Effector memory CD4-positive, alpha-beta T cell (primary cell): ENCODE results near the gene DNAJA4.

ENCODE experiments used
- DNase-seq, 3 donors: peaks; one replicate each; pipeline ENCODE4 v3.0.0-alpha.2; 2020
- H3K27ac ChIP-seq: 2 replicates; pipeline ENCODE4 v1.7.0; 2013; ENCODE audit warnings: mild to moderate bottlenecking, low read length, moderate library complexity; ENCODE audit not compliant: insufficient read depth, poor library complexity, severe bottlenecking
- H3K27me3 ChIP-seq: replicated peaks from 2 replicates; pipeline ENCODE4 v1.7.0; 2013; ENCODE audit warnings: mild to moderate bottlenecking, low read length; ENCODE audit not compliant: insufficient read depth, control insufficient read depth, poor library complexity, severe bottlenecking
- H3K36me3 ChIP-seq: 2 replicates; pipeline ENCODE4 v1.7.0; 2013; ENCODE audit warnings: mild to moderate bottlenecking, low read length, moderate library complexity; ENCODE audit not compliant: control insufficient read depth, insufficient read depth
- H3K4me1 ChIP-seq: 2 replicates; pipeline ENCODE4 v1.7.0; 2013; ENCODE audit warnings: low read length, mild to moderate bottlenecking; ENCODE audit not compliant: control insufficient read depth, insufficient read depth, poor library complexity, severe bottlenecking
- H3K4me3 ChIP-seq: 2 replicates; pipeline ENCODE4 v1.7.0; 2013; ENCODE audit warnings: low read length, low read depth, mild to moderate bottlenecking; ENCODE audit not compliant: insufficient read depth, poor library complexity, severe bottlenecking
- H3K9me3 ChIP-seq: 2 replicates; pipeline ENCODE4 v1.7.0; 2013; ENCODE audit warnings: mild to moderate bottlenecking, low read length, moderate library complexity; ENCODE audit not compliant: control insufficient read depth

DNAJA4 gene

GRCh38 chr15:78299101-78299930 is 35.0 kb downstream of the DNAJA4 start, which contains the start of gene SKIC8:
SKIC8 (minus strand) TSS chr15:78299609; CDS start chr15:78295686, 3,923 bp downstream.
- H3K36me3 ChIP-seq: peaks cover 2% of the 10 kb centered on the region
- peak; percentile 81 to 85 (median 83) for DNase-seq
- peaks cover 6% of the 10 kb centered on the region for H3K4me1 ChIP-seq
- peak within 1 kb of the TSS; percentile 85 for H3K4me3 ChIP-seq
- H3K9me3 ChIP-seq: no peaks in the 10 kb centered on the region
- H3K27ac ChIP-seq: peak within 1 kb of the TSS; percentile 72
- H3K27me3 ChIP-seq: no peaks in the 10 kb centered on the region

GRCh38 chr15:78301326-78301725 is 37.0 kb downstream of the DNAJA4 start:
- Histone ChIP-seq H3K9me3 (no peaks in the 10 kb centered on the region), H3K4me1 (peaks cover 6% of the 10 kb centered on the region), H3K27me3 (no peaks in the 10 kb centered on the region), H3K4me3 (no peak overlapping the region), H3K36me3 (no peaks in the 10 kb centered on the region), H3K27ac (no peak overlapping the region)
- no peak for DNase-seq

- peaks cover 6% of the 10 kb centered on the region for H3K4me1 ChIP-seq
- H3K36me3 ChIP-seq: no peaks in the 10 kb centered on the region
- no peak for DNase-seq
- H3K27ac ChIP-seq: no peak overlapping the region
- H3K9me3 ChIP-seq: no peaks in the 10 kb centered on the region
- no peaks in the 10 kb centered on the region for H3K27me3 ChIP-seq
- H3K4me3 ChIP-seq: no peak overlapping the region
Measured at GRCh38 chr15:78301828-78302227, 37.5 kb downstream of the DNAJA4 start.

GRCh38 chr15:78302579-78303312 is 38.4 kb downstream of the DNAJA4 start:
- no peak for DNase-seq
- H3K27ac ChIP-seq: no peak overlapping the region
- H3K4me3 ChIP-seq: no peak overlapping the region
- no peaks in the 10 kb centered on the region for H3K9me3 ChIP-seq
- H3K36me3 ChIP-seq: no peaks in the 10 kb centered on the region
- no peaks in the 10 kb centered on the region for H3K27me3 ChIP-seq
- H3K4me1 ChIP-seq: peaks cover 6% of the 10 kb centered on the region

DNA sequence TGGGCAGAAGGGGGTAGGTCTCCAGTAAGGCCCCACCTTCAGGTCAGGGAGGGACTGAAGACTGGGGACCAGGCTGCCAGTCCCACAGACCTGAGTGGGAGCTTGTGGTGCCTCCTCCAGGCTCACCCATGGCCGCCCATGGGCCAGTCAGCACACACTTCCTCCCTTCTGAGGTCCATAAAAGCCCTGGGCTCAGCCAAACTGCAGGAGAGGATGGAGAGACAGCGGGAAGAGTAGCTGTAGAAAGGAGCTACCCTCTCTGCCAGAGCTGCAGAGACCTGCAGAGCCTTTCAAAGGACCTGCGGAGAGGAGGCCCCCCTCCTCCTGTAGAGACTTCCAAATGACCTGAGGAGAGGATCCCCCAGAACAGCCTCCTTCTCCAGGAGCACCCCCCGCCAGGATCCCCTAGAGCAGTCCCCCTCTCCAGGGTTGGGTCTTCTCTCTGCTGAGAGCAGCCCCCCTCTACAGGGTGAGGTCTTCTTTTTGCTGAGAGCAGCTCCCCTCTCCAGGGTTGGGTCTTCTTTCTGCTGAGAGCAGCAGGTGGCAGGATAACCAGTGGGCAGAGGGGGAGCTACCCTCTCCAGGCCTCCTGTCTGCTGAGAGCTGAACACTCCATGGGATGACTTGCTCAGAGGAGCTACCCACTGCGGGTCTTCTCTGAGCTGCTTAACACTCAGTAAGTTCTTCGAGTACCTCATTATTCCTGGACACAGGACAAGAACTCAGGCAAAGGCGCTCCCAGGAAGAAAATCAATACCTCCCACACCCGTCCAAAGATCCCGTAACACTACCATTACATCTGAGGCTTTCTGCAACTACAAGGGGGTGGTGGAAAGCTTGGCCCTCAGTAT is 40.1 kb downstream of the DNAJA4 start:
- no peak for DNase-seq
- no peaks in the 10 kb centered on the region for H3K4me1 ChIP-seq
- no peaks in the 10 kb centered on the region for H3K27me3 ChIP-seq
- no peaks in the 10 kb centered on the region for H3K36me3 ChIP-seq
- H3K4me3 ChIP-seq: no peak overlapping the region
- H3K9me3 ChIP-seq: no peaks in the 10 kb centered on the region
- no peak overlapping the region for H3K27ac ChIP-seq

DNA sequence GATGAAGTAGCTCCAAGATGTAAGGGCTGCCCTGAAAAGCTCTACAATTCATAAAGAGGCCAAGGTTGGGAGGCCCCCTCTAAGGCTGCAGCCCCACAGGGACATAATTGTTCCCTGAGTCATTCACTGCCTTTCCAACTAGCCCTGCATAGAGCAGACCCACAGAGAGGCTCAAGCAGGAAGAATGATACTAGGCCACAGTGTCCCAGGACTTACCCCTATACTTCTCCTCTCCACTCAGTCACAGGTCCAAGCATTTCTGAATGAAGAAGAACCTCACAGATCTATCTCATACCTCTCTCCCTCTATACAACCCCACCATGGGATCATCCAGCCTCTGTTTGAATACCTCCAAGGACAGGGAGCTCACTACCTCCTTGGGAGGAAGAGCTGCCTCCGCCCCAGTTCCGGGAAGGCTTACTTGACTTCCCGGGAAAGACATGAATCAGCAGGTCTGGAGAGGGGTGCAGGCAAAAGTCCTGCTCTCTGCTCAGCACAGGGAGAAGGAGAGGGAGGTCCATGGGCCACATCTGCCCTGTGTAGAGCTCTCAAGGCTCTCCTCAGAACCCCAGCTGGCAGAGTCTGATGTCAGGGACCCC is 41.9 kb downstream of the DNAJA4 start:
- no peaks in the 10 kb centered on the region for H3K36me3 ChIP-seq
- no peaks in the 10 kb centered on the region for H3K4me1 ChIP-seq
- no peak overlapping the region for H3K4me3 ChIP-seq
- no peak overlapping the region for H3K27ac ChIP-seq
- DNase-seq: no peak
- no peaks in the 10 kb centered on the region for H3K27me3 ChIP-seq
- H3K9me3 ChIP-seq: no peaks in the 10 kb centered on the region

DNA sequence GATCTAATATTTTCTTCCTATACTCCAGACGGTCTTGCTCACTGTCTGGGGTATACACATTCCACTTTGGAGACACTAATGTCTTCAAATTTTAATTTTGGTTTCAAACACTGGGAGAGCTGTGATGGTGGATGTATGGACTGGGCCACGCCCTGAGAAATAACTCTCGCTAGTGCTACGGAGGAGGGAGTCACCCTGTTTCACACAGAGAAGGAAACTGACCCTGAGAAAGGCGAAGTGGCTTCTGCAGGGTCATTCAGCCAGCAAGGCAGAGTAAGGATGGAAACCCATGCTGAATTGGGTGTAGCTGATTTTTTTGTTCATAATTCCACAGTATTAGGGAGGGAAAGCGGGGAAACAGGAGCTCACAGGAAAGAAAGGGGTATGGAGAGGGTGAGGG is 43.6 kb downstream of the DNAJA4 start:
- H3K4me1 ChIP-seq: no peaks in the 10 kb centered on the region
- H3K4me3 ChIP-seq: no peak overlapping the region
- H3K36me3 ChIP-seq: no peaks in the 10 kb centered on the region
- no peaks in the 10 kb centered on the region for H3K27me3 ChIP-seq
- no peaks in the 10 kb centered on the region for H3K9me3 ChIP-seq
- H3K27ac ChIP-seq: no peak overlapping the region
- no peak for DNase-seq

DNA sequence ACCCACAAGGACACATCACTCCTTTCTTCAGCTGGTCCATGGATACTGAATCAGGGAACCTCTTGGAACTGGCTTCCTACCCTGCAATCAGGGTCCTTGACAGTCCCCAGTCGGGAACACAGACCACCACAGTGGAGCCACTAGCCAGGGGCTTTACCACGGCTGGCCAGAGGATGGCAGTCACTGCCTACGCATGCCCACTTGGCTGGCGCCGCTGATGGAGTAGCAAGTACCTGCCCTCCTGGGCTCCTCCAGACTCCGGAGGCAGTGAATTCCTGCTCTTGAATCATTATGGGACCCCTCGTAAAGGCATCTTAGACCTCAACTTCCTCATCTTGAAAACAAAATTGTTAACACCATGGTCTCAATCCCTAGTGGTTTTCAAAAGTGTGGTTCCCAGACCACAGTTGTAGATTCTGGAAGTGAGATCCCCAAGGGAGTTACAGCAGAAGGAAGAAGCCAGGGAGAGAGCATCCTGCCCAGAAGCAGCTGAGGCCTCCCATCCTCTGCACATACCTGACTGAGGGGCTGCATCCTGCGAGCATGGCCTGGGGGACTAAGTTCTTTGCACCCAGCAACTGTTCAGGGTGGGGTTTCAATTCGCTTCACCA is 44.2 kb downstream of the DNAJA4 start:
- DNase-seq: peak in 2 of 3 donors; percentile 5 to 9
- no peak overlapping the region for H3K4me3 ChIP-seq
- no peak overlapping the region for H3K27ac ChIP-seq
- H3K9me3 ChIP-seq: no peaks in the 10 kb centered on the region
- H3K27me3 ChIP-seq: no peaks in the 10 kb centered on the region
- no peaks in the 10 kb centered on the region for H3K36me3 ChIP-seq
- no peaks in the 10 kb centered on the region for H3K4me1 ChIP-seq

DNA sequence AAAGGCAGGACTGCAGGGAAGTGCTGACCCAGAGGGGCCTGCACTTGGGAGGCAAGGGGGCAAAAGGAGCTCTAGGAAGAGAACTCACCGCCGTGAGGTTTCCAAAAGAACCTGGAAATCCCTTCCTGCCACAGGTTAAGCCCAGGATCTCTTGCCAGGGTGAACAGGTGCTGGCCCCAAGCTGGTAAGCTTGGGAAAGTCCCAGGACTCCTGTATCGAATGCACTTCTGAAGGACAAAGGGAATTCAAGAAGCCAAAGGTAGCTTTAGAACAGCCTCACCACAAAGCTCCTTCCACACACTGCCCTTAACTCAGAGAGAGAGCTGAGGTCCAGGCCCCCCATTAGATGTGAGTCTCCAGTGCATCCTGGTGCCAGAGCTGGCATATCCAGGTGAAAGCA is 46.9 kb downstream of the DNAJA4 start:
- Histone ChIP-seq H3K4me1 (no peaks in the 10 kb centered on the region), H3K36me3 (no peaks in the 10 kb centered on the region), H3K9me3 (no peaks in the 10 kb centered on the region), H3K27ac (no peak overlapping the region), H3K4me3 (no peak overlapping the region), H3K27me3 (no peaks in the 10 kb centered on the region)
- no peak for DNase-seq
